Coronary artery (tissue), 2 donors: ENCODE results near the gene IL9R.
"Not testable (repeated sequence)": the region's sequence is repeated elsewhere in the genome, so short reads cannot be mapped to it uniquely, and the experiment has no call there.

Experiments used
- DNase-seq: peaks from one replicate; pipeline ENCODE4 v3.0.0-alpha.2; 2017; ENCODE audit warnings: low spot score
- H3K27ac ChIP-seq, 2 donors: fragments of 200-600 bp; sonication (generic); one replicate each; pipeline ENCODE4 v1.5.1; 2016 to 2019
- H3K4me3 ChIP-seq: fragments of 200-600 bp; sonication (generic); 2 replicates; pipeline ENCODE4 v1.5.1; 2016; ENCODE audit warnings: mild to moderate bottlenecking, moderate library complexity
- TF ChIP-seq, protein P1 (sequence below): fragments of 200-600 bp; sonication (generic); IDR thresholded peaks from one replicate; pipeline ENCODE4 v1.5.1; 2019; ENCODE audit warnings: antibody characterized with exemption

The IL9R gene

DNA sequence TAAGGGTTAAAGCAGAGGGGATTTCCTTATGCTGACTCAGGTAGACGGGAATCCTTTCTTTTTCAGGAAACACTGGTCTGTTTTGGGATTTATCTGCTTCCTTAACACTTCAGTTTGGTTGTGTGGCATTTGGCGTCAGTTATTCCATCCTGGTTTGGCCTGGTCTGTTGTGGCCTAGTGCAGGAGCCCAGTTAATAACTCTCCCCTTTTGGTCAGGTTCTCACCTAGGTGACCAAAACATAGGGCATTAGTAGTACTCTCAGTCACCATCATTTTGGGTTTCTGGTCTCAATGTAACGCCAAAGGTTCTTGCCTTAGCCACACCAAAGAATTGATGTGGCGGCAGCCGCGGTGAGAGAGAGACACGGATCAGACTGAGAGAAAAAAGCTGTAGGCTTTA, 39.7 kb upstream of the IL9R start:
- H3K4me3 ChIP-seq = no peak overlapping the region
- TF ChIP-seq, protein P1, sequence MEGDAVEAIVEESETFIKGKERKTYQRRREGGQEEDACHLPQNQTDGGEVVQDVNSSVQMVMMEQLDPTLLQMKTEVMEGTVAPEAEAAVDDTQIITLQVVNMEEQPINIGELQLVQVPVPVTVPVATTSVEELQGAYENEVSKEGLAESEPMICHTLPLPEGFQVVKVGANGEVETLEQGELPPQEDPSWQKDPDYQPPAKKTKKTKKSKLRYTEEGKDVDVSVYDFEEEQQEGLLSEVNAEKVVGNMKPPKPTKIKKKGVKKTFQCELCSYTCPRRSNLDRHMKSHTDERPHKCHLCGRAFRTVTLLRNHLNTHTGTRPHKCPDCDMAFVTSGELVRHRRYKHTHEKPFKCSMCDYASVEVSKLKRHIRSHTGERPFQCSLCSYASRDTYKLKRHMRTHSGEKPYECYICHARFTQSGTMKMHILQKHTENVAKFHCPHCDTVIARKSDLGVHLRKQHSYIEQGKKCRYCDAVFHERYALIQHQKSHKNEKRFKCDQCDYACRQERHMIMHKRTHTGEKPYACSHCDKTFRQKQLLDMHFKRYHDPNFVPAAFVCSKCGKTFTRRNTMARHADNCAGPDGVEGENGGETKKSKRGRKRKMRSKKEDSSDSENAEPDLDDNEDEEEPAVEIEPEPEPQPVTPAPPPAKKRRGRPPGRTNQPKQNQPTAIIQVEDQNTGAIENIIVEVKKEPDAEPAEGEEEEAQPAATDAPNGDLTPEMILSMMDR = no peak
- H3K27ac ChIP-seq = no peak overlapping the region
- DNase-seq = no peak

DNA sequence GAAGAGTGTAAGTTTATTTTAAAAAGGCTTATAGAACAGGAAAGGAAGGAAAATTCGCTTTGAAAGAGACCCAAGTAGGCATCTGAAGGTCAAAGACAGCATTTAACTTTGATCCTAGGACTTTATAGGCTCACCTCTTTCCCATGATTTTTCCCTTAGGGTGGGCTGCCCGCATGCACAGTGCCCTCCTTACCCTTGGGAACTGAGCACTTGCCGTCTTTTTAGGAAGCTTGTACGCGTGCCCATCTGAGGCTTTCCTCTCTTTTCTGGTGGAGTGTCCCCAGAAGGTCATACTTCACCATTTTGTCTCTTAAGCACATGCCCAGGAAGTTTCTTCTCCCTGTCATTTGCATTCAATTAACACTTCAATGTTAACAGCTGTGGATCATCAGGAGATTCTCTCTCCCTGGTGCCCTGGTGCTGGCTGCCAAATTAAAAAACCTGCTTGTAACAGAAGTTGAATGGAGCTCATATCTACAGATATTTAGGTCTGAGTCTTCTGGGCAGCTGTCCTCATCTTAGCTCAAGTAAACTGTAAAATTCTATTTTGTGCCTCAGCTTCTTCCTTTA, 38.4 kb upstream of the IL9R start:
- Histone ChIP-seq H3K27ac (no peak overlapping the region), H3K4me3 (no peak overlapping the region)
- TF ChIP-seq, protein P1 = no peak
- no peak for DNase-seq

DNA sequence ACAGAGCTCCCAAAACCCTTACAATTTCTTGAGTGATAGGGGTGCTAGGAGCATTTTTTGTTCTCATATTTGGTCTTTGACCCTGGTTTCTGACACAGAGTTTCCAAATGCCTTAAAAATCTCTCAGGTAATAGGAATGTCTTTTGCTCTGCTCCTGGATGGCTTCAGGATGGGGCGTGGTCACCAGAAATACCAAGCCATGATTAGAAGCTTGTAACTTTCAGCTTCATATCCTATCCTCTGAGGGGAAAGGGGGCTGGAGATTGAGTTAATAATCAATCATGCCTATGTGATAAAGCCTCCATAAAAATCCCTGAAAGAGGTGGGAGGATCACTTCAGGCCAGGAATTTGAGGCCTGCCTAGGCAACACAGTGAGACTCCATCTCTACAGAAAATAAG, 34.6 kb upstream of the IL9R start:
- Histone ChIP-seq H3K4me3 (no peak overlapping the region), H3K27ac (no peak overlapping the region)
- no peak for DNase-seq
- TF ChIP-seq, protein P1 = no peak

DNA sequence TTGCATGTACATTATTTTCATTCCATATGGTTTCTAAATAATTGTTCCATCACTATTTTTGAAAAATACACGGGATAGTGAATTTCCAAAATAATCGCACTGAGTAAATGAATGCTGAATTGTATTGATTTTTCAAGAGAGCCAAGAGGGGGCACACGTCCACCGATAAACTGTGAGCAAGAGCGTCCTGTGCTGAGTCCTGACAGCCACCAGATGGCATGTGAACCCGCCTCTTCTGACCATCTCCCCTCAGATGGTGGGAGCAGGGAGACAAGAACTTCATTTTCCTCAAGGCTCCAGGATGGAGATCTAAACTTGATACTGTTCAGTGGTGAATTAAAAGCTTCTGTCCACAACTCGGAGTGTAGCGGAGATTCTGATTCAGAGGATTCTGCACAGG, 30.6 kb upstream of the IL9R start:
- Histone ChIP-seq H3K27ac (no peak overlapping the region), H3K4me3 (no peak overlapping the region)
- DNase-seq = no peak
- TF ChIP-seq, protein P1 = no peak

DNA sequence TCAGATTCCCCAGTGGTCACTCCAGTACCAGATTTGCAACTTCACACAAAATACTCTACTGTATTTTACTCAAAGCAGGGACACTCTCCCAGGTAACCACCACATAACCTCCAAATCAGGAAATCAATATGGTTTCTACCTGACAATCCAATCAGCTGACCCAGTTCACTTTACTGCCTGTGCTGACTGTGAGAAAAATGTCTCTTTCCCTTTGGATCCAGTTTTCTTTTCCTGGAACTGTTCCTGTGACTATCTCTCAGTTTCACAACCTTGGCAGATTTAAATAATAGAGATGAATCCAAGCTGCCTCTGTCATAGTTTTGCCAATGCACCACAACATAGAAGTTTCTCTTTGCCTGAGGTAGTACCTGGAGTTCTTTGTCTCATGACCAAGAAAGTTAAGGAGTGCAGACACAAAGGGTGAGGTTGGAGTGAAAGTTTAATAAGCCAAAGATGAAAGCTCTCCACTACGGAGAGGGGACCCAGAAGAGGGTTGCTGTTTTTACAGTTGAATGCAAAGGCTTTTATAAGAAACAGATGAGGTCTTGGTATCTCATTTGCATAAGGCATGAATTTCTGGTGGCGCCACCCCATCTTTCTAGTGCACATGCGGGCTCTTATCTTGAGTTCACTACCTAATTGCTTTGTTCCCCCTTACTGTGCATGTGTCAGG, 29.7 kb upstream of the IL9R start:
- no peak overlapping the region for H3K27ac ChIP-seq
- DNase-seq = no peak
- TF ChIP-seq, protein P1 = no peak
- H3K4me3 ChIP-seq = no peak overlapping the region

DNA sequence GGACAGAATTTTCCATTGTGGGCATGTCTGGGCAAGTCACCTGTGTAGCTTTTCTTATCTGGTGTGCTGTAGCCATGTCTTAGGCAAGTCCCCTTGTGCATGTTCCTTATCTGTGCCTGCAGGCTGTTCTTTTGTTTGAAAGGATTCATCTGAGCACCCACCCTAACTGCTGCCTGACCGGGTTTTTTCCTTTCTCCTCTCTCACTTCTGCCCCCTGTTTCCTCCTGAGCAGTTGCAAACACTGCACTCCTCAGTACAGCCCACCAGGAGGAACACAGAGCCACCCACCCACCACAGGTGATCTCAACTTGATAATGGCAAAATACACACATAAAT, 29.2 kb upstream of the IL9R start:
- H3K4me3 ChIP-seq = no peak overlapping the region
- no peak overlapping the region for H3K27ac ChIP-seq
- DNase-seq = no peak
- TF ChIP-seq, protein P1 = no peak

DNA sequence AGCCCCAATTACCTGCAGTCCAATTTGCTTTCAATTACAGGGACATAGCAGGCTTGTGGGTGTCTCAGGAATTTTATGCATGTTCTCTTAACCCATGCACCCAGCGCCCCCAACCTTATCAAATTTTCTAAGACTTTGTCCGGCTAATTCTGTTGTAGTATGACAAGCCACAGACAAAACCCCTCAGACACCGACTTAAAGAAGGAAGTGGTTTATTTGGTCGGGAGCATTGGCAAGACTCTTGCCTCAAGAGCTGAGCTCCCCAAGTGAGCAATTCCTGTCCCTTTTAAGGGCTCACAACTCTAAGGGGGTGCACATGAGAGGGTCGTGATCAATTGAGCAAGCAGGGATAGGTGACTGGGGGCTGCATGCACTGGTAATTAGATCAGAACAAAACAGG, 28.7 kb upstream of the IL9R start:
- H3K27ac ChIP-seq = no peak overlapping the region
- no peak for DNase-seq
- H3K4me3 ChIP-seq = no peak overlapping the region
- TF ChIP-seq, protein P1 = no peak

DNA sequence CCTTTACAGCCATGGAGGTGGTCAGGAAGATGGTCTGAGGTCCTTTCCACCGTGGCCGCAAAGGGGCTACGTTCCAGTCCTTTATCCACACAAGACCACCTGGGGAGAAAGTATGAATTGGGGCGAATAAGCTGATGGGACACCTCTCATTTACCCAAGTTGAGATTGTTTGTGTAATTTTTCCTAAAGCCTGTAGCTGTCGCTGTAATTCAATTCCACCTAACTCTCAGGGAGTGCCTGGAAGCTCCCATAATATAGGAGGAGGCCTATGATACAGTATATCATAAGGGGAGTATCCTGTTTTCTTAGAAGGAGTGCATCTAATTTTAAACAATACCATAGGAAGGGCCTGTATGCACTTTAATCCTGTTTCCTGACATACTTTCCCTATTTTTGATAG, 25.8 kb upstream of the IL9R start:
- not testable (repeated sequence) for DNase-seq, H3K27ac ChIP-seq, H3K4me3 ChIP-seq

DNA sequence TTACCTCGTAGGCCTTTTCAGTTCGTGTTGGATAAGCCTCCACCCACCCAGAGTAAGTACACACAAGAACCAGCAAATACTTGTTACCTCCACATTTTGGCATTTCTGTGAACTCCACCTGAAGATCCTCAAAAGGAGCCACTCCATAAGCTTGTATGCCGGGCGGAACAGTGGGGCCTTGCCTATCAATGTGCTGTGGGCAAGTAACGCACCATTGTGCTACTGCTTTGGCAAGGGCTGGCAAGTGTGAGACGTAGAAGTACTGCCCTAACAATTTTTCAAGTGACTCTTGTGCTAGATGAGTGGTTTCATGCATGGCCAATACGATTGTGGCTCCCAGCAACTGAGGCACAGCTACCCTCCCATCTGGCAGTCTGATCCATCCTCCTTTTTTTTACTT, 25.3 kb upstream of the IL9R start:
- H3K4me3 ChIP-seq, DNase-seq, H3K27ac ChIP-seq: not testable (repeated sequence)
